ENCODE results near the gene KDM3A. TPM values are rescaled to one million over a fixed set of nuclear protein-coding genes. Genes with fewer than 3 reads are reported as not detected.

The KDM3A gene
- polyA plus RNA-seq, 4 donors = 48.9 to 68.8 (median 57.9) TPM

DNA sequence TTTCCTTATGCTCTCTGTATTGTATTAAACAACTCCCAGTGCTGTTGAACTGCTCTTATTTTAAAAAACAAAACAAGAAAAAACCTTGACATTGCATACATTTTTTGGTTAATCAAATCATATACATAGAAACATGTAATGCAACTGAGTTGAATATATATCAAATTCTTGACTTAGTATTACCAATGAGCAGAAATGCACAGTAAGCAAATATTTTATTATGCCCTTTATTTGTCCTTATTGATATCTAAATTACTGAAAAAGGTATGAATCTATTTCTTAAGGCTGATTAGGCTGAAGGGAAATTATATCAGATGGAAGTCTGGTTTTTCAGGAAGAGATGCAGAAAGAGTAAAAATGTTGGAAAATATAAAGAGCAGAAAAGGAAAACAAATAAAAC is 6.9 kb upstream of the KDM3A start:
- DNase-seq (ENCODE audit: low read depth in 4 of 4, low spot score in 2 of 4) = no peak

DNA sequence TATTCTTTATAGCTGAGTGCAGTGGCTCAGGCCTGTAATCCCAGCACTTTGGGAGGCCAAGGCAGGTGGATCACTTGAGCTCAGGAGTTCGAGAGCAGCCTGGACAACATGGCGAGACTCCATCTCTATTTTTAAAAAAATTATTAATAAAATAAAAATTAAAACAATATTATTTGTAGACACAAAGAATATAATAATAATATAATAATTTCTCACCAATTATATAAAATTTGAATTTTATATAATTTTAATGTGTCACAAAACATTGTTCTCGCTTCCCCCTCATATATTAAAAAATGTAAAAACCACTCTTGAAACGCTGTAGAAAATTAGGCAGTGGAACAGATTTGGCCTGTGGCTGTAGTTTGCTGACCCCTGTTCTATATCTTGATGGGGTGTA is 5.6 kb upstream of the KDM3A start:
- no peak for DNase-seq (ENCODE audit: low read depth in 4 of 4, low spot score in 2 of 4)

DNA sequence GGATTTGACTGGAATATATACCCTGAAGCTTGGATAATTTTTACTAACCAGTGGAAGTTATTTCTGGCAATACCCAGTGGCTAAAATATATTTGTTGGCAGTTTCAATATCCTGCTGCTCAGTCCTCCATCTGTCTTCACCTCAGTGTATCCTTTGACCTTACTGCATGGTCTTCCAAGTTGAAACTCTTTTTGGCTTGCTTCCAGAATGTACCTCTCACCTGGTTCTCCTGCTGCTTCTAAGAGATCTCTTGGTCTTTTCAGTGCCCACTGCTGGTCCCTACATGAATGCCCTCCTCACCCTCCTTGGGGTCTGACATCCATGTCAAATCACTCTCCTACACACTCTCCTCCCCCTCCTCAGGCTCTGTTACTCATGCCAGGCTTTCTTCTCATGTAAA is 4.8 kb upstream of the KDM3A start:
- DNase-seq (ENCODE audit: low read depth in 4 of 4, low spot score in 2 of 4) = no peak

DNA sequence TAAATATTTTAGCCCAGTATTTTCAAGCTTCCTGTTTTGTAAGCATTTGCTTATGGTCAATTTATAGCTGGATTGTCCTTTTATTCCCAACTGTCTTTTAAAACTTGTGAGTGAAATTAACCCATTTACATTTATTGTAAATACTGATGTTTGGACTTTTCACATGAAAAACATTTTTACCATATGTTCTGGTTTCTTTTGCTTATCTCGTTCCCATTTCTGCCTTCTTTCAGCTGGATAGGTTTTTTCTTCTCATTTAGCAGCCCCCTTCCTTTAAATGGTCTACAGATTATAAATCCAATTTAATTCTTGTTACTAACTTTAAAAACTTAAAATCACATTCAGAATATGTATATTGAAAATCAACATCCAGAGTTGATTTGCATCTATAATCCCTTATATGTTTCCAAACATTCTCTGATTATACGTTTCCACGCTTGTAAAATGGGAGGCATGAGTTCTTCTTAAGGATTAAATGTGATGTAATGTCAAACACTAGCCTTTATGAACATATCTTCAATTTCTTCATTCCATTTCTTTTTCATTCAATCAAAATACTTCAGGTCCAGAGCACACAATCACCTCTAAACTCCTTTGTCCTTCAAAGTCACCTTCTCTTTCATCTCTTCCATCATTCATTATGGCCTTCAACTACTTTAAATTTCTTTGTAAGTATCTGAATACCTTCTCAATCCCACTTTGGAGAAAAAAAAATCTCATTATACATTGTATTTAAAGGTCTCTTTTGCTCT is 1.1 kb upstream of the KDM3A start:
- peak in 2 of 4 donors; percentile 8 to 15 for DNase-seq (ENCODE audit: low read depth in 4 of 4, low spot score in 2 of 4)

DNA sequence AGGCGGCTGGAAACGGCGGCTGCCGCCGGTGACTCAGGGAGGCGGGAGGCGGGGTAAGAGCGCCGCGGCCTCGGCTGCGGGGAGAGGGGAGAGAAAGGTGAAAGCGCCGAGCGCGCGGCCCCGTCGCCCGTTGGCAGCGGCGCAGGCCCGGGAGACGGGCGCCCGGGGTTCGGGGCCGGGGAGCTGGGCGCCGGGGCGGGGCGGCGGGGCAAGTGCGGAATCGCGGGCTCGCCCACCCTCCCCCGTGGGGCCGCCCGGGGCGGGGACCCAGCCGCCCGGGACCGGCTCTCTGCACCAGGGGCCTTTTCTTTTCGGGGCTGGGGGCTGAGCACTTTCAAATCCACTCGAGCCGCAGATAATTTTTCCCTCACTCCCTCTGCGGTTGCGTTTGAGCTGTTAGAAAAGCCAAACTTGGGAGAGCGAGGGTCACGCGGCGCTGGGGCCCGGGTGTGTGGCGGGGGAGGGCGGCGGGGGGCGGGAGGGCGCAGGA is 266 bp downstream of the KDM3A start:
- peak in 1 of 4 donors; percentile 16 for DNase-seq (ENCODE audit: low read depth in 4 of 4, low spot score in 2 of 4)

DNA sequence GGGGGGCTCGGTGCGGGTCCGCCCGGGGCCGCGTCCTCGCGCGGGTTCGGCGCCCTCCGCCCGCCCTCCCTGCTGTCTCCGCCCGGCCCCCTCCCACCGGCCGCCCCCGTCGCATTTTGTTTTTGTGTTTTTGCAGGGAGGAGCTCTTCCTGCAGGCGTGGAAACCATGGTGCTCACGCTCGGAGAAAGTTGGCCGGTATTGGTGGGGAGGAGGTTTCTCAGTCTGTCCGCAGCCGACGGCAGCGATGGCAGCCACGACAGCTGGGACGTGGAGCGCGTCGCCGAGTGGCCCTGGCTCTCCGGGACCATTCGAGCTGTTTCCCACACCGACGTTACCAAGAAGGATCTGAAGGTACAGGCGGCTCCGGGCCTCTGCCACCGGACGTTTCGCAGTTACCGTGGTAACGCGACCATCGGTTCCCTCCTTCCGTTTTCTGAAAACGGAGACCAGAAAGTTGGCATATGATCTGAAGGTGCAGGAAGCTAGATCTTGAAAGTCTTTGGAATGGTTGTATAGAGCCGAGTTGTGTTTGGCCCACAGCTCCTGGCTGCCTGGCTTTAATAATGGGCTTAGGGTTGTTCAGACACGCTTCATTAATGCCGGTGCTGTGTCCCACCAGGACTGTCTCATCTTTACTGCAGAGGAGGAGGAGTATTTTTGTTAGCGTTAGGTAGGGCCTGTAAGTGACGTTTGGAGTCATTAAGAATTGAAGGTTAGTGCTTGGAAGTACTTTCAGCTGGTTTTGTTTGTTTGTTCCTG is 891 bp downstream of the KDM3A start:
- DNase-seq (ENCODE audit: low read depth in 4 of 4, low spot score in 2 of 4) = peak; percentile 38 to 50 (median 40)

DNA sequence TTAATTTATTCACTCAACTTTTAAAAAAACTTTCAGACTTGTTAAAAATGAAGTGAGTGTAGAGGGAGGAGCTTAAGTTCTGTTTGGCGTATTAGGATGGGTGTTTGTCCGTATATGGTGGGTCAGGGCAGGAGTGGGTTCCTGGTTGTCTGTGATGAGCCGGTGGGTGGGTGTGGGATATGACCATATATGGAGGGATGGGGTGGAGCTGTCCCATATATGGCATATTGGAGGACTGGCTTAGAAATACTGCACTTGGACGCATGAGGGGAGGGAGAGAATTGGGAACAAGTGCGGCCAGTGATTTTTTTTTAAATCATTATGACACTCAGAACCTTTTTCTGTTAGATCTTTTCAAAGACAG is 1.5 kb downstream of the KDM3A start:
- peak; percentile 59 to 80 (median 64) for DNase-seq (ENCODE audit: low read depth in 4 of 4, low spot score in 2 of 4)

DNA sequence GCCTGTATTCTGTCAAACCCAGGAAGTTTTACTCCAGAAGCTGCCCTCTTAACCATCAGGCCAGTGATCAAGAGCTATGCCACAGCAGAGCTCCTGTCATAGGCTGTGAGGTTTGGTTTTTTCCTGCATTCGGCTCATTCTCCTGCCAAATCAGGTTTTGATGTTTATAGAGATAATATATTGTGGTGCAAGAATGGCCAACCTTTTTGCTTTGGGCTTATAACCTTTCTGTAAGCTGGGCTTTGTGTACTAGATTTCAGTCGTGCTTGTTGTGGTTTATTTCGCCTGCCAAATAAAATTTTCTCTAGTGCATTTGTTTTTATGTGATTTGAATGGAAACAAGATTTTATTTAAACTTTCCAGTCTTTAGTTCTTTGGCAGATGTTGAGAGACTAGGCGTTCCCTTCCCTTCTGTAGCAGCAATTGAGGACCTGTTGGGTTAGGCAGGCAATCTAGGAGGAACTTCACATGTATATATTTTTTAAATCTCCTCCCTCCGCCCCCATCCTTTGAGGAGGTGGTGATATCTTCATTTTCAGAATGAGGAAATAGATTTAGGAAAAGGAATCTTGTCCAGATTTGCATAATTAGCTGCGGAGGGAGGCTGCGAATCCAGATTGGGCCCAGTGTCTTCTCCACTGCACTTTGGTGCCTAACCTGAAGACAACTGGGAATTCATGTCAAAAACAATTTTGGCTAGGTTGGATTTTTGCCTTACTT is 2.6 kb downstream of the KDM3A start:
- DNase-seq (ENCODE audit: low read depth in 4 of 4, low spot score in 2 of 4) = no peak

DNA sequence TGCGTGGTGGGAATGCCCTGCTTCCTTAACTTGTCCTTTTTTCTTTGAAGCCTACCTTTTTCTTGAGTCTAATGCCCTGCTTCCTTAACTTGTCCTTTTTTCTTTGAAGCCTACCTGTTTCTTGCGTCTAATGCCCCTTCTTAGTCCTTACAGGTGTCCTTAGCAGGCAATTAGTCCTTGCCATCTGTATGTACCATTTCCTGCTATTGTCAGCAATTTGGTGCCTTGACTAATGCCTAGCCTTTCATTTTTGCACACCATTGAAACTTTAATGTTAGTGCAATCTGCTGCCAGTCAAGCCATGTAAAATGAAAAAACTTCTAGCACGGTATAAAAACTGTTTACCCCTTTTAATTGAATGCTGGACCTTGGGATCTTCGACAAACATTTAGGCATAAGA is 4.3 kb downstream of the KDM3A start:
- DNase-seq (ENCODE audit: low read depth in 4 of 4, low spot score in 2 of 4) = no peak

DNA sequence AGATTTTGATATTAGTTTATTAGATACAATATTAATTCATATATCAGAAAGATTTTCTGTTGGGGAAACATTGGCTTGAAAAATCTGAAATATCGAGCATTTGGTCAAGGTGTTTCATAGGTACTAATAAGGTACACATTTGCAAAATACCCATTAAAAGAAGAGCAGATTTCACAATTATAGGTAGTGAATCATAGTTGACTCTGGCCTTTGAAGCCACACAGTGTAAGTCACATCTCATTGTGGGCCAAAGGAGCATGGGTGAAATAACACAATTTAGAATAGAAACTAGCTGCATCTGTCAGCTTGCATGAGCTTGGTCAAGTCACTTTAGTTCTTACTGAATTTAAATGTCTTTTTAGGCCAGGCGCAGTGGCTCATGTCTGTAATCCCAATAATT is 4.9 kb downstream of the KDM3A start:
- DNase-seq (ENCODE audit: low read depth in 4 of 4, low spot score in 2 of 4) = no peak

DNA sequence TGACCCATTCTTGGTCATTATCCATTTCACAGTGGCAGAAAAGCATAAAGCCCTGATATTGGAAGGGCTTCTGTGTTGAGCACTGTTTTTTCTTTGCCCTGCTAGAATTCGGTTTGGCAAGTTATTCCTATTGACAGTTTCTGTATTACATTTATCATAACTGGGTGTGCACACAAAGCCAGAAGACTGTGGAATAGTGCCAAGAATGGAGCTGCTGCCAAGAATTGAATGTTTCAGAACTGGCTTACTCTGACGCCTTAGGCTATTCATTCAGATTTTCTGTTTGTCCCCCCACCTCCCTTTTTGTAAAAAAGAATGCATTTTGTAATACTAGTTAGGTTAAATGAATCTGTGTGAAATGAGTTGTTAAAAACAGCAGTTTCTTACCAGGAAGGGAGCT is 12.7 kb downstream of the KDM3A start:
- DNase-seq (ENCODE audit: low read depth in 4 of 4, low spot score in 2 of 4) = no peak

DNA sequence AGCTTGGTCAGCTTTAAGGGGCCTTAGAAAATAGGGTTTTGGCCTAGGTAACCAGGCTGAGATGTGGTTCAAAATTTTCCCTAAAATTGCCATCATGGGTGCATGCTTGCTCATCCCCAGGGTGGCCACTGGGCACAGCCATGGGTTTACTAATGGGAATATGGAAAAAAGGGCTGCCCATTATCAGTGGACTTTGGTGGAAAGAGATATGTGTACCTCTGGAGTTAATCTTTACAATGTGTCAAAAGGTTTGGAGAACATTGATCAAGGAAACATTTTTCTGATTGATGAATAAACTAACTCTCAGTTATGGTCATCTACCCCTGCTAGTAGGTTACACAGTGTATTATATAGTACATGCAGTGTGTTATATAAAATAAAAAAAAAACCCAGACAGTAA is 13.1 kb downstream of the KDM3A start:
- DNase-seq (ENCODE audit: low read depth in 4 of 4, low spot score in 2 of 4) = no peak

DNA sequence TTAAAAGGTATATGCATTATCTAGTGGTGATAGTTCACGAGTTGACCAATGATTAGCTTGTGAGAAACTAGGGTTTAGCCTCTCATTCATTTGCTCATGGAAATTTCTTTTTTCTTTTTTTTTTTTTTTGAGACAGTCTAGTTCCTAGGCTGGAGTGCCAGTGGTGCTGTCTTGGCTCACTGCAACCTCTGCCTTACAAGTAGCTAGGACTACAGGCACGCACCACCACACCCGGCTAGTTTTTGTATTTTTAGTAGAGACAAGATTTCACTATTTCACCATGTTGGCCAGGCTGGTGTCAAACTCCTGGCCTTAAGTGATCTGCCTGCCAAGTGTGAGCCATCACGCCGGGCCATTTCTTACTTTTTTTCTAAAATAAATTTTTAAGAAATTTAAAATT is 14.0 kb downstream of the KDM3A start:
- no peak for DNase-seq (ENCODE audit: low read depth in 4 of 4, low spot score in 2 of 4)

DNA sequence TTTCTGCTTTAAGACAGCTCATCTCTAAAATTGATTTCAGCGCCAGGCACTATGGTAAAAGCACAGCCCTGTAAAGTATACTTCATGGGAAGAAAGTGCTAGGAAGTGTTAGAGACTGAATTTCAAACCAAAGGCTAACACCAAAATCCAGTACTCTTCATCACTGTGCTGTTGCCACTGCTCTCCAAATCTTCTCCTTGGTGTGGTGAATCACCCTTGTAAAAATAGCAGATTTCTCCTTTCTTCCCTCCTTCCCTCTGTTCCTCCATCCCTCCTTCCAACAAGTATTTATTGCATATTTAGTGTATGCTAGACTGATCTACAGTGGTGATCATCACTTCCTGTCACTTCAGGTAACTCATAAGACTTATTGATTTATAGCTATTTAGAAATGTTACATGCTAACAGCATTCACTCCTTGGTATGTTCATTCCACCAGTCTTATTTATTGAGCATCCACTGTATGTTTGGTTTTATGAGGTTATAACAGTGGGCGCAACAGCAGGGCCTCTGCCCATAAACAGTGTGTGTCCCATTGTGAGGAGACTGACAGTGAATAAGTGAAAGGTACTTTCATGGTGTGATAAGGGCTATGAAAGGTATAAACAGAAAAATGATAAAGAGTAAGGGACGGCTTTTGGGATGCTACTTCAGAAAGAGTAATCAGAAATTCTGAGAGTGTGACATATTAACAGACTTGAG is 20.0 kb downstream of the KDM3A start:
- no peak for DNase-seq (ENCODE audit: low read depth in 4 of 4, low spot score in 2 of 4)

DNA sequence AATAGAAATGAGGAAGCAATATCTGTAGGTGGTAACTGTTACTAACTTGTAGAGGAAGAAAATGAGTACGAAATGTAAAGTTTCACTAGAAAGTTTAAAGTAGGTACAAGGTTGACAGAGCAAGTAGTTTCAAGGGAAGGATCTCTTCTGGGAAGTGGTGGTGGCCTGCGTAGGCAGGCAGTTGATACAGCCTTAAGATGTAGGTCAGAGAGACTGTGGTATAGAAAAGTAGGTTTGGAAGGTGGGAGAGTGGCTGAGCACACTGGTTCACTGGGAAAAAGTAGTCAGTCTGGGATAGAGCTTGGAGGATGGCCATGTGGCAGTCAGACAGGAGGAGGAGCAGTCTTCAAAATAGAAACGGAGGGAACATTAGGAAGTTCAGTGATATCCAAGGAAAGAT is 23.5 kb downstream of the KDM3A start:
- DNase-seq (ENCODE audit: low read depth in 4 of 4, low spot score in 2 of 4) = no peak

DNA sequence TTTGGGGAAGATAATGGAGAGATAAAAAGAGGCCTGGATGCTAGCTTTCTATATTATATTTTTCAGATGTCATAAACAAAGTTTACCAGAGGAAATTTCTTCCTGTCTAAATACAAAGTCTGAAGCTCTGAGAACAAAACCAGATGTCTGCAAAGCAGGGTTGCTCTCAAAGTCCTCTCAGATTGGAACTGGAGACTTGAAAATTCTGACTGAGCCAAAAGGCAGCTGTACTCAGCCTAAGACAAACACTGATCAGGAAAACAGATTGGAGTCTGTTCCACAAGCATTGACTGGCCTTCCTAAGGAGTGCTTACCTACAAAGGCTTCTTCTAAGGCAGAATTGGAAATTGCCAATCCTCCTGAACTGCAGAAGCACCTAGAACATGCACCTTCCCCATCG is 25.1 kb downstream of the KDM3A start:
- no peak for DNase-seq (ENCODE audit: low read depth in 4 of 4, low spot score in 2 of 4)

DNA sequence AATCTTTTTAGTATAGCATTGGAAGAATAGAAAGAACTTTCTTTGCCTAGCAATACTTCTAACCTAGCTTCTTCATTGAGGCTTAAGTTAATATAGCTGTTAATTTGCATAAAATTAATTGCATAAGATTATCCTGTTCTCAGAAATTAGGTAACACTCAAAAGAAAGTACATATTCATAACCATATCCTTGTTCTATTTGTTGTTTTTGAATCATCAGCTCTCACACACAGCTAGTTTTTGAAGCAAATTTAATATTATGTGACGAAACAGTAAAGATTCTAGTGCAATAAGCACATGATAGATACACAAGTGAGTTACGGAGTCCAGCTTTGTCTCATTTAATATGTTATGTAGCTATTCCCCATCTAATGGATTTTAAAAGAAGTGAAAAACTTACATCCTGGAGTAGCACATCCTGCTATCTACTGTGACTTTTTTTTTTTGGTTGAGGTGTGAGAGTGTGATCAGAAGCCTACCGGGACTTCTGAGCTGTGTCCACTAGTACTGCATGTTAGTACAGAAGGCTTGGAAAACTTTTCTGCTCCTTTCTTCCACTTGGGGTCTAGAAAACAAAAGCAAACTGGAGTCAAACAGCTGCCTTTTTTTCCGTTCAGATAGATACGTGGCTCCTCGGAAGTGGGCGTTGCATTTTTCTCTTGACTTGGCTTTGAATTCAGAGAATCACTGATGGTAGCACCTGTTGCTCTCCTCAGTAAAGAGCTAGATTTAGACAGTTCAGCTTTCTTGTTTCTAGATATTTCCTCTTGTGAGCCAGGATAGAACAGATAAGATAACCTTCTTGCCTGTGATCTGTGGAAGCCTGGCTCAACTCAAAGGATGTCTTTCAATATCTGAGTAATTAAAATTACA is 27.2 kb downstream of the KDM3A start:
- DNase-seq (ENCODE audit: low read depth in 4 of 4, low spot score in 2 of 4) = no peak

DNA sequence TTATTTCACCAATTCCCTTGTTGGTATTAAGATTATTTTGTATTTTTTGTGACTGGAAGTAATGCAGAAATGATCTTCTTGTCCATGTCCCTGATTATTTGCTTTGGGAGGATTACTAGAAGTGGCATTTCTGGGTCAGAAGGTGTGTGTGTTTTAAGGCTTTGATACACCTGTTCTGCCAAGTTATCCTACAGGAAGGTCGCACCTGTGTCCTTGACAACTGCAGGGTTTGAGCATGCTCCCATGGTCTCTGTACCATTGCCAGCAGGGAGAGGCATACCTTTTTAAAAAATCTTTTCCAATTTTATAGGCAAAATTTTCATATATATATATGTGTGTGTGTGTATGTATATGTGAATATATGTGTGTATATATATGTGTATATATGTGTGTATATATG is 29.7 kb downstream of the KDM3A start:
- DNase-seq (ENCODE audit: low read depth in 4 of 4, low spot score in 2 of 4) = no peak

DNA sequence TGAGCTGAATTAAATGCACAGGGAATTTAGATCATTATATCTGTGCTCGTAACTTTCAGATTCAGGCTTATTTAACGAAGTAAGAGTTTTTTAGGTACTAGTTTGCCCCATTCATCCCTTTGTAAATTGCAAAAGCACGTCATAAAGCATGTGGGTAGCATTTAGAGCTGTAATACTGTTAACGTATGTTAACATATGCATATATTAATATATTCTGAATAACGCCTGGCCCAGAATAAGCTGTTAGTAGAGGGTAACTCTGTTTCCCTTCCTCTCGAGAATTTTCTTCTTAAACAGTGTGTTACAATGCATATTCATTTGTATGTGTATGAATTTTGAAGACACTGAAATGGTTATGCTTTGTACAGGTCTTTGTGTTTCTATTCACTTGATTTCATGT is 30.5 kb downstream of the KDM3A start:
- DNase-seq (ENCODE audit: low read depth in 4 of 4, low spot score in 2 of 4) = no peak

DNA sequence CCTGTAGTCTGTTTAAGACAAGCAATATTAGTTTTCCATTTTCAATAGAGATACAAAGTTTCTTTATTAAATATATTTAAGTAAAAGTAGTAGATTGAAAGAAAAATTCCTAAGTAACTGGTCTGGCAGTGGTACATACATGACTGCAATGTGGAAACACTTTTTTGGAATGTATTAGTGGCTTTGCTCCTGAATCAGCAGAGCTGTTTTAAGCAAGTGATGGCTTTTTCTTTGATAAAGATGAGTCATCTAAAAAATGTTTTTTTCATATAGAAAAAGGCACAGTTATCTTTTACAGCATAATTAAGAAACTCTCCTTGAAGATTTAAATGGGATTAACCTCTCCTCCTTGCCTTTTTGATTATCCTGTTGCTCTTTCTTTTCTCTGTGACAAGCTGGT is 34.9 kb downstream of the KDM3A start:
- no peak for DNase-seq (ENCODE audit: low read depth in 4 of 4, low spot score in 2 of 4)
